ENCODE measurements around the gene ATAD5.

The ATAD5 gene

DNA sequence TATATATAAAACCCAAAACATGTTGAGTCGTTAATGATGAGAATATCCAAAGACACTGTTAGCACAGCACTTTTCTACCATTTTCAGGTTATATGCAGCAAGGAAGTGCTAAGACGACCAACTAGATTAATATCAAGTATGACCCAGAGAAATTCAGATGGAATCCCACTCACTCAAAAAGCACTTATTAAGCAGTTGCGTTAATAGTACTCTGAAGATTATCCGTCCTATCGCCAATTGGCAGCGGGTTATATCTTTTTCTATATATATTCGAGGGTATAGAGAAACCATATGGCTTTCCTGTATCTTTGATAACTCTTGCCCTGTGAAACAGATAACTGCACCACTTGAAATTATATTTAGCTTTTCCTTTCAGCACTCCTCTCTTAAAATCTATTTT, 8.3 kb upstream of the ATAD5 start:
- Histone ChIP-seq H3K4me2 (ENCODE audit: low read depth, low read length, poor library complexity, severe bottlenecking) (peak overlapping the region; percentile 100), H3K27me3 (ENCODE audit: low read length) (no peaks in the 10 kb centered on the region), H3F3A (ENCODE audit: insufficient read depth) (peaks cover 49% of the 10 kb centered on the region), H3K36me3 (ENCODE audit: low read length) (no peaks in the 10 kb centered on the region), H3K9me3 (ENCODE audit: insufficient read depth, low read length) (no peaks in the 10 kb centered on the region), H3K79me2 (ENCODE audit: insufficient read depth, low read length) (peaks cover 60% of the 10 kb centered on the region), H3K9ac (ENCODE audit: low read length) (peak overlapping the region; percentile 96), H3K9me2 (replicated peaks; ENCODE audit: insufficient read depth, low read length) (no peaks in the 10 kb centered on the region), H3K27ac (ENCODE audit: low read depth, low read length) (peak overlapping the region; percentile 88), H3K4me3 (ENCODE audit: insufficient read depth, low read length, poor library complexity, severe bottlenecking) (peak overlapping the region; percentile 96), H2AFZ (ENCODE audit: low read depth, low read length, severe bottlenecking) (peak overlapping the region; percentile 78), H4K20me1 (ENCODE audit: low read depth, low read length) (no peaks in the 10 kb centered on the region)
- TF ChIP-seq, protein P1, sequence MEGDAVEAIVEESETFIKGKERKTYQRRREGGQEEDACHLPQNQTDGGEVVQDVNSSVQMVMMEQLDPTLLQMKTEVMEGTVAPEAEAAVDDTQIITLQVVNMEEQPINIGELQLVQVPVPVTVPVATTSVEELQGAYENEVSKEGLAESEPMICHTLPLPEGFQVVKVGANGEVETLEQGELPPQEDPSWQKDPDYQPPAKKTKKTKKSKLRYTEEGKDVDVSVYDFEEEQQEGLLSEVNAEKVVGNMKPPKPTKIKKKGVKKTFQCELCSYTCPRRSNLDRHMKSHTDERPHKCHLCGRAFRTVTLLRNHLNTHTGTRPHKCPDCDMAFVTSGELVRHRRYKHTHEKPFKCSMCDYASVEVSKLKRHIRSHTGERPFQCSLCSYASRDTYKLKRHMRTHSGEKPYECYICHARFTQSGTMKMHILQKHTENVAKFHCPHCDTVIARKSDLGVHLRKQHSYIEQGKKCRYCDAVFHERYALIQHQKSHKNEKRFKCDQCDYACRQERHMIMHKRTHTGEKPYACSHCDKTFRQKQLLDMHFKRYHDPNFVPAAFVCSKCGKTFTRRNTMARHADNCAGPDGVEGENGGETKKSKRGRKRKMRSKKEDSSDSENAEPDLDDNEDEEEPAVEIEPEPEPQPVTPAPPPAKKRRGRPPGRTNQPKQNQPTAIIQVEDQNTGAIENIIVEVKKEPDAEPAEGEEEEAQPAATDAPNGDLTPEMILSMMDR (IDR thresholded peaks at IDR 0.05; ENCODE audit: insufficient read depth, low read length, poor library complexity, severe bottlenecking), result no peak
- no peak for TF ChIP-seq EZH2phosphoT487 (conservative IDR thresholded peaks at IDR 0.05; ENCODE audit: low read length)

DNA sequence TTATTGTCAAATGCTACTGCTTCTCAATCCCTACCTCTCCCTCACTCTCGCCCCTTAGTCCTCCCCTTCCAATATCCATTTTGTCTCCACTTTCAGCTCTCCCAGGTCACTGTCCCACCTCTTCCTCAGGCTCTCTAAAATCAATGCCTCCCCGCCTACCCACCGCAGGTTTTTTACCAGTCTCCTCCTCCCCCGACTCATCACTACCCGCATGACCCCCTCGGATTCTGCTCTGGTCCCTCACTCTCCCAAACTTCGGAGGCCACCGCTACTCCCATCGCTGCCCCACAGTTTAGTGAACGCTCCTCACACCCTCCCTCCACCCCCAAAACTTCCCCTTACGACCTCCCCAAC, 7.8 kb upstream of the ATAD5 start:
- H3K9me3 ChIP-seq (ENCODE audit: insufficient read depth, low read length), result no peaks in the 10 kb centered on the region
- no peaks in the 10 kb centered on the region for H3K36me3 ChIP-seq (ENCODE audit: low read length)
- H3F3A ChIP-seq (ENCODE audit: insufficient read depth), result peaks cover 48% of the 10 kb centered on the region
- TF ChIP-seq, protein P1 (IDR thresholded peaks at IDR 0.05; ENCODE audit: insufficient read depth, low read length, poor library complexity, severe bottlenecking), result no peak
- TF ChIP-seq EZH2phosphoT487 (conservative IDR thresholded peaks at IDR 0.05; ENCODE audit: low read length), result no peak
- H3K27me3 ChIP-seq (ENCODE audit: low read length), result no peaks in the 10 kb centered on the region
- H2AFZ ChIP-seq (ENCODE audit: low read depth, low read length, severe bottlenecking), result peak overlapping the region; percentile 78
- H3K9ac ChIP-seq (ENCODE audit: low read length), result peak overlapping the region; percentile 96
- H3K4me2 ChIP-seq (ENCODE audit: low read depth, low read length, poor library complexity, severe bottlenecking), result peak overlapping the region; percentile 100
- no peaks in the 10 kb centered on the region for H3K9me2 ChIP-seq (replicated peaks; ENCODE audit: insufficient read depth, low read length)
- H3K4me3 ChIP-seq (ENCODE audit: insufficient read depth, low read length, poor library complexity, severe bottlenecking), result peak overlapping the region; percentile 96
- H4K20me1 ChIP-seq (ENCODE audit: low read depth, low read length), result no peaks in the 10 kb centered on the region
- peak overlapping the region; percentile 88 for H3K27ac ChIP-seq (ENCODE audit: low read depth, low read length)
- H3K79me2 ChIP-seq (ENCODE audit: insufficient read depth, low read length), result peaks cover 54% of the 10 kb centered on the region

DNA sequence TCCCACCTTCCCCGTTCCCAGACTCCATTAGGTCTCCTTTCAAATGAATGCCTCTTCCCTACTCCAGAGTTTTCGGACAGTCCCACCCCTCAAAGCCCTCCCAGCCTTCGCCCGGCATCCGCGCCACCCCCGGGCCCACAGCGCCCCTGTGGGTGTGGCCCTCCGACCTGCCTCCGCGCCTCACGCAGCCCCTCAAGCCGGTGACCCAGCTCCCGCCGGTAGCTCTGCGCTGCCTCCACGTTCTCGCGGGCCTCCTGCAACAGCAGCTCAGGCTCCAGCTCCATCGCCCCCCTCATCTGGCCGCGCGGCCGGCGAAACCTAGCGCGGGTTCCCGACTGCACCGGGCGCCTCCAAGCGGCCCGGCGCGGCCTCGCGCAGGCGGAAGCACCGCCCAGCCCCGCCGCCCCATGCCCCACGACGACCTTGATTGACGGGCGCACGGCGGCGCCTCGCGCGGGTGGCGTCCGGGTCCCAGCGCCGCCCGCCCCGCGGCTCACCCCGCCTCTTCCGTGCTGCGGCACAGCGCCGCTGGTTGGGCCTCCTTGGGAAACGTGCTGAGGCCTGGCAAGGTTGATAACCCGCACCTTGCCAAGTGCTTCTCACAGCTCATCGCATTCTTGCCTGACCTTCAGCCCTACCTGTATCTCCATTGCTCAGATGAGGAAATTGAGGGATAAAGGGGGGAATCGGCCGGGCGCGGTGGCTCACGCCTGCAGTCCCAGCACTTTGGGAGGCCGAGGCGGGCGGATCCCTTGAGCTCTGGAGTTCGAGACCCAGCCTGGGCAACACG, 7.2 kb upstream of the ATAD5 start, which contains the start of gene CRLF3:
Gene CRLF3 (minus strand): TSS at position 337 of the 790 bp plus-strand sequence. CDS start 41 bp downstream, at position 296.
- Histone ChIP-seq H4K20me1 (ENCODE audit: low read depth, low read length) (no peaks in the 10 kb centered on the region), H3K4me2 (ENCODE audit: low read depth, low read length, poor library complexity, severe bottlenecking) (peak within 1 kb of the TSS; percentile 100), H3K9ac (ENCODE audit: low read length) (peak within 1 kb of the TSS; percentile 96), H3K36me3 (ENCODE audit: low read length) (no peaks in the 10 kb centered on the region), H3F3A (ENCODE audit: insufficient read depth) (peaks cover 43% of the 10 kb centered on the region), H2AFZ (ENCODE audit: low read depth, low read length, severe bottlenecking) (peak within 1 kb of the TSS; percentile 83), H3K79me2 (ENCODE audit: insufficient read depth, low read length) (peaks cover 49% of the 10 kb centered on the region), H3K27ac (ENCODE audit: low read depth, low read length) (peak within 1 kb of the TSS; percentile 88), H3K27me3 (ENCODE audit: low read length) (no peaks in the 10 kb centered on the region), H3K9me3 (ENCODE audit: insufficient read depth, low read length) (no peaks in the 10 kb centered on the region), H3K4me3 (ENCODE audit: insufficient read depth, low read length, poor library complexity, severe bottlenecking) (peak within 1 kb of the TSS; percentile 96), H3K9me2 (replicated peaks; ENCODE audit: insufficient read depth, low read length) (no peaks in the 10 kb centered on the region)
- TF ChIP-seq EZH2phosphoT487 (conservative IDR thresholded peaks at IDR 0.05; ENCODE audit: low read length), result no peak
- TF ChIP-seq, protein P1 (IDR thresholded peaks at IDR 0.05; ENCODE audit: insufficient read depth, low read length, poor library complexity, severe bottlenecking), result peak; percentile 58
